ENCODE measurements around the gene SLC25A43. TPM values are rescaled to one million over a fixed set of nuclear protein-coding genes. Genes with fewer than 3 reads are reported as not detected.

Gene SLC25A43
- total and polyA plus RNA-seq, 5 experiments from 2014 or later = 2.3 to 4.8 (median 2.9) TPM

DNA sequence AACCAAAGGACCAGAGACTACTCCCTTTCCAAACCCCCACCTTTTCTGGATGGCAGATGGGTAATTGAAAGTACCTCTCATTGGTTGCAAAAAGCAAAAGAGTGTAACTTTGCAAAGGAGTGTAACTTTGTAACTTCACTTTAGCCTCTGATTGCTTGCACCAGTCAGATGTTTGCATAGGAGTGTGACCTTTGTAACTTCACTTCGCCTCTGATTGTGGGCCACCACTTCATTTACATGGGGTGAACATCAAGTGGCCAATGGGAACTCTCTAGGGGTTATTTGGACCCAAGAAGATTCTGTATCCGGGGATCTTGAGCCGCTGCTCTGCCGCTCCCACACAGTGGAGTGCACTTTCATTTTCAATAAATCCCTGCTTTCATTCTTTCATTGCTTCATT is 9.9 kb upstream of the SLC25A43 start:
- no peak overlapping the region for H3K27ac Mint-ChIP-seq
- POLR2A ChIA-PET = no interaction called here
- H3K36me3 Mint-ChIP-seq = no peaks in the 10 kb centered on the region
- H3K27me3 Mint-ChIP-seq = peaks cover 0 to 2% (median 0%) of the 10 kb centered on the region in 5 donors
- no peak for DNase-seq
- H3K4me3 Mint-ChIP-seq = no peak overlapping the region
- H3K4me1 Mint-ChIP-seq = peaks cover 0 to 2% (median 0%) of the 10 kb centered on the region in 4 donors
- H3K9me3 Mint-ChIP-seq = no peaks in the 10 kb centered on the region
- ATAC-seq = no peak

DNA sequence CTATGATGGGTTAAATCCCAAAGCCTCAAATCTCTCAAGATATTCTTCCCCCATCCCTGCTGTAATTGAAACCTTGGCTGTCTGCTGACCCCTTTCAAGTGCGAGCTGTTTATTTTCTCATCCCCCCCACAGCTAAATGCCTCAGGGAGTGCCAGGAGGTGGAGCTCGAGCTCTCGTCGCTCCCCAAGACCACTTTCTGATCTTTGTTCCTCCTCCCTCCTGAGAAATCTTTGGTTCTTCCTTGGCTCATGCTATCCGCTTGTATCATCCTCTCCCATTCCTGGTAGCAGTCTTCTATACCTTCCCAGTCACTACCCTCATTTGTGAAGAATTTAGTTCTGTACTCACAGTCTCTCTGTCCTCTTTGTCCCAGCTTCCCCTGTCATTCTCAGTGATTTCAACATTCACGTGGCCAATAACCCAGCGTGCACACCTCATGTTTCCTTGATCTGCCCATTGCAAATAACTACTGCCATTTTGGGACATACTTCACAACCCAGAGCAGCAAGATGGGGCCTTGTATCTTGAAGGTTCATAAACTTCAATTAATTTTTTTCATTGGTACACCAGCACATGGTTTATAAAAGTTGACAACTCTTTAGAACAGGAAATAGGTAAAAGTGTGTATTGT is 9.2 kb upstream of the SLC25A43 start:
- no peaks in the 10 kb centered on the region for H3K36me3 Mint-ChIP-seq
- H3K27me3 Mint-ChIP-seq = peaks cover 0 to 2% (median 0%) of the 10 kb centered on the region in 5 donors
- H3K27ac Mint-ChIP-seq = no peak overlapping the region
- POLR2A ChIA-PET = no interaction called here
- peaks cover 0 to 2% (median 0%) of the 10 kb centered on the region in 4 donors for H3K4me1 Mint-ChIP-seq
- no peaks in the 10 kb centered on the region for H3K9me3 Mint-ChIP-seq
- DNase-seq = no peak
- no peak for ATAC-seq
- no peak overlapping the region for H3K4me3 Mint-ChIP-seq

DNA sequence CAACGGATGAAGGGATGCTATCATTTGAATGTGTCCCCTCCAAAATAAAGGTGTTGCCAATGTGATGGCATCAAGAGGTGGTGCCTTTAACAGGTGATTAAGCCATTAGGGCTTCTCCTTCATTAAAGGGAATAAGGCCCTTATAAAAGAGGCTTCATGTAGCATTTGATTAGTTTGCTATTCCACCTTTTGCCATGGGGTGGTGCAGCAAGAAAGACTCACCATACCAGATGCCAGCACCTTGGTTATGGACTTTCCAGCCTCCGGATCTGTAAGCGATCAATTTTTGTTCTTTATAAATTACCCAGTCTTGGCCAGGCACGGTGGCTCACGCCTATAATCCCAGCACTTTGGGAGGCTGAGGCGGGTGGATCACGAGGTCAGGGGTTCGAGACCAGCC is 7.9 kb upstream of the SLC25A43 start:
- H3K36me3 Mint-ChIP-seq = no peaks in the 10 kb centered on the region
- no peak overlapping the region for H3K27ac Mint-ChIP-seq
- H3K9me3 Mint-ChIP-seq = no peaks in the 10 kb centered on the region
- H3K4me3 Mint-ChIP-seq = no peak overlapping the region
- DNase-seq (no peak), ATAC-seq (no peak)
- POLR2A ChIA-PET = no interaction called here
- peaks cover 0 to 2% (median 0%) of the 10 kb centered on the region in 4 donors for H3K4me1 Mint-ChIP-seq
- H3K27me3 Mint-ChIP-seq = peaks cover 0 to 2% (median 0%) of the 10 kb centered on the region in 5 donors

GRCh38 chrX:119393144-119393543 is 6.0 kb upstream of the SLC25A43 start:
- Mint-ChIP-seq H3K9me3 (no peaks in the 10 kb centered on the region), H3K27ac (no peak overlapping the region), H3K4me3 (no peak overlapping the region), H3K36me3 (no peaks in the 10 kb centered on the region), H3K27me3 (peaks cover 0 to 2% (median 0%) of the 10 kb centered on the region in 5 donors), H3K4me1 (peaks cover 0 to 2% (median under 1%) of the 10 kb centered on the region in 4 donors)
- DNase-seq (no peak), ATAC-seq (no peak)
- POLR2A ChIA-PET = no interaction called here

- Mint-ChIP-seq H3K9me3 (no peaks in the 10 kb centered on the region), H3K27ac (peak overlapping the region; percentile 42 to 93 (median 88)), H3K4me3 (peak overlapping the region; percentile 82 to 90 (median 88)), H3K4me1 (peaks cover 8 to 30% (median 26%) of the 10 kb centered on the region in 4 donors), H3K27me3 (no peaks in the 10 kb centered on the region), H3K36me3 (no peaks in the 10 kb centered on the region)
- DNase-seq (no peak), ATAC-seq (peak in 1 of 2 donors; percentile 22)
- POLR2A ChIA-PET = no interaction called here
Measured at GRCh38 chrX:119398587-119398973, 556 bp upstream of the SLC25A43 start.

DNA sequence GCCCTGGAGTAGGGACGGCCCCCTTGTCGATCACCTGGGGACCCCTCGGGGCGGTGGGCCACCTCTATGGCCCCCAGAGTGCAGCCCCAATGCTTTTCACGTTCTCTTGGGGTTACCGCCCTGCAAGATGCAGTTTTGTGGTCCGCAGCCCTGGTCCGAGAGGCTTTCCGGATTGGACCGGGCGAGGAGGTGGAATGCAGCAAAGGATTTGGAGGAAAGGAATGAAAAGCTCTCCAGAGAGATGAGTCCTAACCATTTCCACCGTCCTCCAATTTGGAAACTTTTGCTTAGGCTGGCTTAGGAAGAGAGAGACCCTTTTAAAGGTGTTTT is 601 bp downstream of the SLC25A43 start:
- H3K4me1 Mint-ChIP-seq = peaks cover 8 to 30% (median 26%) of the 10 kb centered on the region in 4 donors
- no peaks in the 10 kb centered on the region for H3K36me3 Mint-ChIP-seq
- no peak for ATAC-seq
- POLR2A ChIA-PET = interaction anchor here (0.9 to 1.5 kb wide), 2 partner anchors 27 to 174 kb away, joined by 3 to 7 read pairs; no protein-coding TSS in a partner anchor
- no peaks in the 10 kb centered on the region for H3K27me3 Mint-ChIP-seq
- peak overlapping the region in 3 of 10 donors; percentile 48 to 84 (median 73) for H3K27ac Mint-ChIP-seq
- no peak for DNase-seq
- no peaks in the 10 kb centered on the region for H3K9me3 Mint-ChIP-seq
- peak overlapping the region; percentile 36 to 83 (median 71) for H3K4me3 Mint-ChIP-seq

GRCh38 chrX:119401569-119401968 is 2.4 kb downstream of the SLC25A43 start:
- POLR2A ChIA-PET = no interaction called here
- no peaks in the 10 kb centered on the region for H3K9me3 Mint-ChIP-seq
- H3K36me3 Mint-ChIP-seq = no peaks in the 10 kb centered on the region
- DNase-seq = no peak
- no peak for ATAC-seq
- H3K4me1 Mint-ChIP-seq = peaks cover 8 to 30% (median 26%) of the 10 kb centered on the region in 4 donors
- peak overlapping the region in 2 of 10 donors; percentile 0 to 53 for H3K27ac Mint-ChIP-seq
- H3K4me3 Mint-ChIP-seq = no peak overlapping the region
- no peaks in the 10 kb centered on the region for H3K27me3 Mint-ChIP-seq

- no peak for ATAC-seq
Measured at GRCh38 chrX:119402588-119402987, 3.5 kb downstream of the SLC25A43 start.

GRCh38 chrX:119406776-119407175 is 7.6 kb downstream of the SLC25A43 start:
- POLR2A ChIA-PET = no interaction called here
- ATAC-seq = no peak

More at GRCh38 chrX:119402588-119402987, 3.5 kb downstream of the SLC25A43 start:
- no peak overlapping the region for H3K27ac Mint-ChIP-seq
- no peak for DNase-seq
- H3K27me3 Mint-ChIP-seq = no peaks in the 10 kb centered on the region
- no peak overlapping the region for H3K4me3 Mint-ChIP-seq
- H3K36me3 Mint-ChIP-seq = peaks cover 0 to 3% (median 0%) of the 10 kb centered on the region in 3 donors
- no peaks in the 10 kb centered on the region for H3K9me3 Mint-ChIP-seq
- peaks cover 8 to 30% (median 26%) of the 10 kb centered on the region in 4 donors for H3K4me1 Mint-ChIP-seq
- POLR2A ChIA-PET = no interaction called here

GRCh38 chrX:119407681-119408080 is 8.5 kb downstream of the SLC25A43 start:
- Mint-ChIP-seq H3K4me1 (peaks cover 0 to 3% (median under 1%) of the 10 kb centered on the region in 4 donors), H3K4me3 (no peak overlapping the region), H3K27me3 (no peaks in the 10 kb centered on the region), H3K27ac (no peak overlapping the region), H3K36me3 (peaks cover 0 to 10% (median 0%) of the 10 kb centered on the region in 3 donors), H3K9me3 (no peaks in the 10 kb centered on the region)
- POLR2A ChIA-PET = no interaction called here
- DNase-seq (no peak), ATAC-seq (no peak)

More at GRCh38 chrX:119406776-119407175, 7.6 kb downstream of the SLC25A43 start:
- H3K27ac Mint-ChIP-seq = peak overlapping the region in 1 of 10 donors; percentile 25
- peaks cover 3 to 7% (median 5%) of the 10 kb centered on the region in 4 donors for H3K4me1 Mint-ChIP-seq
- H3K36me3 Mint-ChIP-seq = peaks cover 0 to 10% (median 0%) of the 10 kb centered on the region in 3 donors
- no peaks in the 10 kb centered on the region for H3K9me3 Mint-ChIP-seq
- H3K4me3 Mint-ChIP-seq = no peak overlapping the region
- no peaks in the 10 kb centered on the region for H3K27me3 Mint-ChIP-seq
- no peak for DNase-seq

- peaks cover 0 to 3% (median 0%) of the 10 kb centered on the region in 4 donors for H3K4me1 Mint-ChIP-seq
- POLR2A ChIA-PET = interaction anchor here (0.6 kb wide), 1 partner anchor 14 kb away, joined by 3 read pairs; no protein-coding TSS in a partner anchor
- ATAC-seq = no peak
- H3K9me3 Mint-ChIP-seq = no peaks in the 10 kb centered on the region
- peak overlapping the region in 1 of 10 donors; percentile 61 for H3K27ac Mint-ChIP-seq
- DNase-seq = no peak
- H3K27me3 Mint-ChIP-seq = no peaks in the 10 kb centered on the region
- no peak overlapping the region for H3K4me3 Mint-ChIP-seq
- H3K36me3 Mint-ChIP-seq = peaks cover 0 to 10% (median 0%) of the 10 kb centered on the region in 3 donors
Measured at GRCh38 chrX:119410027-119410819, 11.1 kb downstream of the SLC25A43 start.

DNA sequence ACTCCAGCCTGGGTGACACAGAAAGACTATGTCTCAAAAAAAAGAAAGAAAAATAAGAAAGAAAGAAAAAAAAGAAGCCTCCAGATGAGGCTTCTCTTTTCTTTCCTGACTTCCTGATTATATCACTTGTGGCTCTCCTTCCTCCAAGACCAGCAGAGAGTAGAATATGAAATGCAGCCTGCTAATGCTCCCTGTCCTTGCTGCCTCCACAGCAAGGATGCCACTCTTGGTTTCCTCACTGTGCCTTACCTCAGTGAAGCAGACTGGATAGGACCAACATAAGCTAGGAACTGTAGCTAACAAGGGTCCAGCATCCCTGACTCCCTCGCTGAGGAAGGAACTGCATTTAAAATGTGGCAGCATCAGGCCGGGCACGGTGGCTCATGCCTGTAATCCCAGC is 11.7 kb downstream of the SLC25A43 start:
- no peak overlapping the region for H3K4me3 Mint-ChIP-seq
- POLR2A ChIA-PET = interaction anchor here (0.6 to 0.7 kb wide), 2 partner anchors 13 to 1150 kb away, joined by 3 read pairs; partner anchors contain the start of gene CUL4B
- peaks cover 0 to 10% (median 0%) of the 10 kb centered on the region in 3 donors for H3K36me3 Mint-ChIP-seq
- no peaks in the 10 kb centered on the region for H3K9me3 Mint-ChIP-seq
- DNase-seq = no peak
- H3K27me3 Mint-ChIP-seq = no peaks in the 10 kb centered on the region
- no peak for ATAC-seq
- H3K27ac Mint-ChIP-seq = peak overlapping the region in 1 of 10 donors; percentile 60
- H3K4me1 Mint-ChIP-seq = peaks cover 0 to 3% (median 0%) of the 10 kb centered on the region in 4 donors

- H3K36me3 Mint-ChIP-seq = peaks cover 0 to 9% (median 0%) of the 10 kb centered on the region in 3 donors
- POLR2A ChIA-PET = no interaction called here
- H3K4me3 Mint-ChIP-seq = no peak overlapping the region
- no peaks in the 10 kb centered on the region for H3K9me3 Mint-ChIP-seq
- H3K27me3 Mint-ChIP-seq = no peaks in the 10 kb centered on the region
- no peak overlapping the region for H3K27ac Mint-ChIP-seq
- DNase-seq = no peak
- H3K4me1 Mint-ChIP-seq = peaks cover 0 to 3% (median 0%) of the 10 kb centered on the region in 4 donors
- no peak for ATAC-seq
Measured at GRCh38 chrX:119411959-119412358, 12.8 kb downstream of the SLC25A43 start.

Data from naive thymus-derived CD8-positive, alpha-beta T cell (primary cell).